Measurements from ENCODE around the gene MYO5B. TPM values are rescaled to one million over a fixed set of nuclear protein-coding genes. Genes with fewer than 3 reads are reported as not detected.

The MYO5B gene
- total RNA-seq, 1 experiment from 2014 or later = 25.9 TPM

GRCh38 chr18:49848115-49848514, 346.8 kb downstream of the MYO5B start:
- TF ChIP-seq CTCF (IDR thresholded peaks at IDR 0.05; ENCODE audit: unreplicated experiment) = no peak
- Mint-ChIP-seq H3K27ac (ENCODE audit: low read depth, unreplicated experiment) (peak overlapping the region; percentile 98), H3K4me1 (ENCODE audit: insufficient read depth, unreplicated experiment) (peaks cover 40% of the 10 kb centered on the region), H3K36me3 (ENCODE audit: insufficient read depth, unreplicated experiment) (no peaks in the 10 kb centered on the region), H3K9me3 (ENCODE audit: unreplicated experiment) (no peaks in the 10 kb centered on the region), H3K27me3 (ENCODE audit: insufficient read depth, unreplicated experiment) (no peaks in the 10 kb centered on the region), H3K4me3 (ENCODE audit: unreplicated experiment) (no peak overlapping the region)
- ChIA-PET CTCF (interaction anchor here (1.1 to 4.5 kb wide), 3 partner anchors 10 to 338 kb away, joined by 3 to 26 read pairs (median 4); no protein-coding TSS in a partner anchor), POLR2A (interaction anchor here (3.5 to 5.9 kb wide), 2 partner anchors 9 to 35 kb away, joined by 54 to 55 read pairs; partner anchors contain the start of gene ACAA2)
- no peak for DNase-seq (ENCODE audit: unreplicated experiment)
- intact Hi-C loops (cut with micrococcal nuclease) = no loop called here
- BruUV-seq (replicated peaks) = no TSS peak

GRCh38 chr18:49847524-49847923, 347.4 kb downstream of the MYO5B start:
- no TSS peak for BruUV-seq (replicated peaks)

GRCh38 chr18:49846718-49847470, 348.1 kb downstream of the MYO5B start:
- no peaks in the 10 kb centered on the region for H3K27me3 Mint-ChIP-seq (ENCODE audit: insufficient read depth, unreplicated experiment)
- H3K36me3 Mint-ChIP-seq (ENCODE audit: insufficient read depth, unreplicated experiment) = no peaks in the 10 kb centered on the region
- TF ChIP-seq CTCF (IDR thresholded peaks at IDR 0.05; ENCODE audit: unreplicated experiment) = no peak
- no peak overlapping the region for H3K4me3 Mint-ChIP-seq (ENCODE audit: unreplicated experiment)
- H3K9me3 Mint-ChIP-seq (ENCODE audit: unreplicated experiment) = no peaks in the 10 kb centered on the region
- no peak for DNase-seq (ENCODE audit: unreplicated experiment)
- H3K4me1 Mint-ChIP-seq (ENCODE audit: insufficient read depth, unreplicated experiment) = peaks cover 40% of the 10 kb centered on the region
- no TSS peak for BruUV-seq (replicated peaks)
- ChIA-PET CTCF (interaction anchor here (1.0 to 4.5 kb wide), 3 partner anchors 12 to 287 kb away, joined by 3 to 26 read pairs (median 4); no protein-coding TSS in a partner anchor), POLR2A (interaction anchor here (0.6 to 5.9 kb wide), 4 partner anchors 8 to 34 kb away, joined by 3 to 55 read pairs (median 4); partner anchors contain the start of gene ACAA2)
- intact Hi-C loops (cut with micrococcal nuclease) = no loop called here
- H3K27ac Mint-ChIP-seq (ENCODE audit: low read depth, unreplicated experiment) = no peak overlapping the region

More at GRCh38 chr18:49847524-49847923, 347.4 kb downstream of the MYO5B start:
- Mint-ChIP-seq H3K9me3 (ENCODE audit: unreplicated experiment) (no peaks in the 10 kb centered on the region), H3K27ac (ENCODE audit: low read depth, unreplicated experiment) (peak overlapping the region; percentile 98), H3K4me3 (ENCODE audit: unreplicated experiment) (no peak overlapping the region), H3K27me3 (ENCODE audit: insufficient read depth, unreplicated experiment) (no peaks in the 10 kb centered on the region), H3K36me3 (ENCODE audit: insufficient read depth, unreplicated experiment) (no peaks in the 10 kb centered on the region), H3K4me1 (ENCODE audit: insufficient read depth, unreplicated experiment) (peaks cover 40% of the 10 kb centered on the region)
- ChIA-PET CTCF (interaction anchor here (1.0 to 4.5 kb wide), 4 partner anchors 11 to 337 kb away, joined by 3 to 26 read pairs (median 4); no protein-coding TSS in a partner anchor), POLR2A (interaction anchor here (1.0 to 5.9 kb wide), 2 partner anchors 9 to 35 kb away, joined by 3 to 55 read pairs; partner anchors contain the start of gene ACAA2)
- no peak for DNase-seq (ENCODE audit: unreplicated experiment)
- no peak for TF ChIP-seq CTCF (IDR thresholded peaks at IDR 0.05; ENCODE audit: unreplicated experiment)
- intact Hi-C loops (cut with micrococcal nuclease) = no loop called here

- DNase-seq (ENCODE audit: unreplicated experiment) = no peak
- TF ChIP-seq CTCF (IDR thresholded peaks at IDR 0.05; ENCODE audit: unreplicated experiment) = no peak
- ChIA-PET CTCF (interaction anchor here (4.5 kb wide), 1 partner anchor 12 kb away, joined by 26 read pairs; no protein-coding TSS in a partner anchor), POLR2A (interaction anchor here (0.6 to 1.1 kb wide), 2 partner anchors 12 to 15 kb away, joined by 3 to 4 read pairs; no protein-coding TSS in a partner anchor)
- no peaks in the 10 kb centered on the region for H3K36me3 Mint-ChIP-seq (ENCODE audit: insufficient read depth, unreplicated experiment)
- BruUV-seq (replicated peaks) = no TSS peak
- H3K4me1 Mint-ChIP-seq (ENCODE audit: insufficient read depth, unreplicated experiment) = peaks cover 35% of the 10 kb centered on the region
- intact Hi-C loops (cut with micrococcal nuclease) = no loop called here
- H3K27me3 Mint-ChIP-seq (ENCODE audit: insufficient read depth, unreplicated experiment) = no peaks in the 10 kb centered on the region
- H3K27ac Mint-ChIP-seq (ENCODE audit: low read depth, unreplicated experiment) = no peak overlapping the region
- no peak overlapping the region for H3K4me3 Mint-ChIP-seq (ENCODE audit: unreplicated experiment)
- H3K9me3 Mint-ChIP-seq (ENCODE audit: unreplicated experiment) = no peaks in the 10 kb centered on the region
Measured at GRCh38 chr18:49846361-49846662, 348.6 kb downstream of the MYO5B start.
